GM23248 (cell line): ENCODE results near the gene PPL.
"Not testable (repeated sequence)": the region's sequence is repeated elsewhere in the genome, so short reads cannot be mapped to it uniquely, and the experiment has no call there.

Experiments
- EZH2 ChIP-seq: fragments of 200-600 bp; sonication (generic); IDR thresholded peaks from 2 replicates; pipeline ENCODE4 v1.6.1; 2018; ENCODE audit warnings: antibody characterized with exemption, mild to moderate bottlenecking; ENCODE audit not compliant: insufficient read depth, poor library complexity, severe bottlenecking
- EZH2phosphoT487 ChIP-seq: fragments of 200-600 bp; sonication (generic); IDR thresholded peaks from 2 replicates; pipeline ENCODE4 v1.6.1; 2018; ENCODE audit warnings: antibody characterized with exemption, moderate library complexity, mild to moderate bottlenecking, low read depth; ENCODE audit not compliant: insufficient read depth

- TF ChIP-seq EZH2, EZH2phosphoT487: not testable (repeated sequence)
Measured at GRCh38 chr16:4963527-4963926, 26.6 kb upstream of the PPL start.
